Suprapubic skin (tissue), 3 donors: ENCODE data around the gene PDE4D.

Experiments used
- EP300 ChIP-seq: sonication (generic); formaldehyde crosslinking; IDR thresholded peaks from one replicate; pipeline ENCODE4 v1.6.1; 2017; ENCODE audit warnings: antibody characterized with exemption
- TF ChIP-seq, protein P1 (sequence below), 2 donors: fragments of 200-600 bp in 1 of 2; fragments of 450-650 bp in 1 of 2; sonication (generic) in 1 of 2; IDR thresholded peaks; one replicate each; pipeline ENCODE4 v1.5.1; 2016 to 2019; ENCODE audit warnings: antibody characterized with exemption in 2 of 2, mild to moderate bottlenecking in 1 of 2, moderate library complexity in 1 of 2

- TF ChIP-seq EP300: no peak
- TF ChIP-seq, protein P1, sequence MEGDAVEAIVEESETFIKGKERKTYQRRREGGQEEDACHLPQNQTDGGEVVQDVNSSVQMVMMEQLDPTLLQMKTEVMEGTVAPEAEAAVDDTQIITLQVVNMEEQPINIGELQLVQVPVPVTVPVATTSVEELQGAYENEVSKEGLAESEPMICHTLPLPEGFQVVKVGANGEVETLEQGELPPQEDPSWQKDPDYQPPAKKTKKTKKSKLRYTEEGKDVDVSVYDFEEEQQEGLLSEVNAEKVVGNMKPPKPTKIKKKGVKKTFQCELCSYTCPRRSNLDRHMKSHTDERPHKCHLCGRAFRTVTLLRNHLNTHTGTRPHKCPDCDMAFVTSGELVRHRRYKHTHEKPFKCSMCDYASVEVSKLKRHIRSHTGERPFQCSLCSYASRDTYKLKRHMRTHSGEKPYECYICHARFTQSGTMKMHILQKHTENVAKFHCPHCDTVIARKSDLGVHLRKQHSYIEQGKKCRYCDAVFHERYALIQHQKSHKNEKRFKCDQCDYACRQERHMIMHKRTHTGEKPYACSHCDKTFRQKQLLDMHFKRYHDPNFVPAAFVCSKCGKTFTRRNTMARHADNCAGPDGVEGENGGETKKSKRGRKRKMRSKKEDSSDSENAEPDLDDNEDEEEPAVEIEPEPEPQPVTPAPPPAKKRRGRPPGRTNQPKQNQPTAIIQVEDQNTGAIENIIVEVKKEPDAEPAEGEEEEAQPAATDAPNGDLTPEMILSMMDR (IDR thresholded peaks at IDR 0.05): no peak
These were observed 390.3 kb downstream of the PDE4D start for GRCh38 chr5:59503220-59503619.
